Suprapubic skin (tissue), 3 donors: ENCODE results near the gene ASRGL1.

ENCODE experiments used
- CTCF ChIP-seq, 2 donors: fragments of 200-600 bp in 1 of 2; fragments of 450-650 bp in 1 of 2; sonication (generic) in 1 of 2; IDR thresholded peaks; one replicate each; pipeline ENCODE4 v1.5.1; 2016 to 2019; ENCODE audit warnings: antibody characterized with exemption in 2 of 2, mild to moderate bottlenecking in 1 of 2, moderate library complexity in 1 of 2
- POLR2A ChIP-seq, 2 donors: fragments of 450-650 bp; IDR thresholded peaks; one replicate each; pipeline ENCODE4 v1.6.1; 2017; ENCODE audit warnings: antibody characterized with exemption in 2 of 2, mild to moderate bottlenecking in 2 of 2, moderate library complexity in 2 of 2

GRCh38 chr11:62360685-62361084 is 23.4 kb downstream of the ASRGL1 start:
- TF ChIP-seq CTCF (IDR thresholded peaks at IDR 0.05) (no peak), POLR2A (IDR thresholded peaks at IDR 0.05) (no peak)
